Mucosa of rectum (tissue), 2 donors: ENCODE data around the gene HES5.

ENCODE experiments used
- H3K27ac ChIP-seq, 2 donors: one replicate each; pipeline ENCODE4 v1.7.0; 2013; ENCODE audit warnings: inconsistent platforms in 2 of 2, low read depth in 2 of 2, low read length in 2 of 2
- H3K27me3 ChIP-seq, 2 donors: one replicate each; pipeline ENCODE4 v1.7.0; 2013; ENCODE audit warnings: low read length in 2 of 2; ENCODE audit not compliant: control insufficient read depth in 2 of 2, insufficient read depth in 2 of 2
- H3K36me3 ChIP-seq, 2 donors: one replicate each; pipeline ENCODE4 v1.7.0; 2013; ENCODE audit warnings: low read length in 2 of 2; ENCODE audit not compliant: control insufficient read depth in 2 of 2, insufficient read depth in 2 of 2
- H3K4me1 ChIP-seq, 2 donors: one replicate each; pipeline ENCODE4 v1.7.0; 2013; ENCODE audit warnings: low read length in 2 of 2, mild to moderate bottlenecking in 1 of 2; ENCODE audit not compliant: control insufficient read depth in 2 of 2, insufficient read depth in 2 of 2
- H3K4me3 ChIP-seq, 2 donors: one replicate each; pipeline ENCODE4 v1.7.0; 2013; ENCODE audit warnings: low read length in 2 of 2
- H3K9ac ChIP-seq, 2 donors: one replicate each; pipeline ENCODE4 v1.7.0; 2013; ENCODE audit warnings: low read length in 2 of 2, low read depth in 1 of 2, mild to moderate bottlenecking in 1 of 2
- H3K9me3 ChIP-seq, 2 donors: one replicate each; pipeline ENCODE4 v1.7.0; 2013; ENCODE audit warnings: low read length in 2 of 2; ENCODE audit not compliant: control insufficient read depth in 2 of 2
- donor health status: healthy.
- donor health status: Normal muscosa, but diverticular disease.

The HES5 gene

GRCh38 chr1:2481885-2482284 is 48.2 kb downstream of the HES5 start:
- H3K9ac ChIP-seq: no peak overlapping the region
- H3K4me3 ChIP-seq: no peak overlapping the region
- no peaks in the 10 kb centered on the region for H3K27me3 ChIP-seq
- peaks cover 8 to 13% of the 10 kb centered on the region in 2 donors for H3K4me1 ChIP-seq
- H3K9me3 ChIP-seq: no peaks in the 10 kb centered on the region
- no peaks in the 10 kb centered on the region for H3K36me3 ChIP-seq
- H3K27ac ChIP-seq: no peak overlapping the region

GRCh38 chr1:2480986-2481364 is 49.1 kb downstream of the HES5 start:
- Histone ChIP-seq H3K4me3 (no peak overlapping the region), H3K27me3 (no peaks in the 10 kb centered on the region), H3K9me3 (no peaks in the 10 kb centered on the region), H3K27ac (no peak overlapping the region), H3K9ac (no peak overlapping the region), H3K36me3 (no peaks in the 10 kb centered on the region), H3K4me1 (peaks cover 8 to 13% of the 10 kb centered on the region in 2 donors)

- no peaks in the 10 kb centered on the region for H3K36me3 ChIP-seq
- no peak overlapping the region for H3K27ac ChIP-seq
- H3K9ac ChIP-seq: no peak overlapping the region
These were observed 49.7 kb downstream of the HES5 start for GRCh38 chr1:2480236-2480985.

GRCh38 chr1:2479618-2480017 is 50.4 kb downstream of the HES5 start:
- no peaks in the 10 kb centered on the region for H3K9me3 ChIP-seq
- peaks cover 8 to 13% of the 10 kb centered on the region in 2 donors for H3K4me1 ChIP-seq
- no peaks in the 10 kb centered on the region for H3K27me3 ChIP-seq
- H3K36me3 ChIP-seq: no peaks in the 10 kb centered on the region
- no peak overlapping the region for H3K4me3 ChIP-seq
- H3K27ac ChIP-seq: no peak overlapping the region
- no peak overlapping the region for H3K9ac ChIP-seq

More at GRCh38 chr1:2480236-2480985, 49.7 kb downstream of the HES5 start:
- H3K4me1 ChIP-seq: peaks cover 8 to 13% of the 10 kb centered on the region in 2 donors
- no peak overlapping the region for H3K4me3 ChIP-seq
- H3K27me3 ChIP-seq: no peaks in the 10 kb centered on the region
- no peaks in the 10 kb centered on the region for H3K9me3 ChIP-seq

GRCh38 chr1:2479186-2479585 is 50.9 kb downstream of the HES5 start:
- Histone ChIP-seq H3K9me3 (no peaks in the 10 kb centered on the region), H3K4me3 (no peak overlapping the region), H3K4me1 (peaks cover 8 to 13% of the 10 kb centered on the region in 2 donors), H3K9ac (no peak overlapping the region), H3K36me3 (no peaks in the 10 kb centered on the region), H3K27me3 (no peaks in the 10 kb centered on the region), H3K27ac (no peak overlapping the region)
